SJCRH30 (cell line): ENCODE results near the gene CTPS2. TPM values are rescaled to one million over a fixed set of nuclear protein-coding genes. Genes with fewer than 3 reads are reported as not detected.

Source experiments
- DNase-seq, 2 experiments: peaks; one replicate each; pipeline ENCODE4 v3.0.0-alpha.2; 2015 to 2020
- H3K27ac ChIP-seq: fragments of 250-450 bp; sonication (Bioruptor Pico); 2 replicates; pipeline ENCODE4 v1.5.1; 2020; ENCODE audit warnings: mild to moderate bottlenecking, moderate library complexity
- H3K27me3 ChIP-seq: fragments of 250-450 bp; sonication (Bioruptor Pico); 2 replicates; pipeline ENCODE4 v1.5.1; 2020; ENCODE audit warnings: mild to moderate bottlenecking, moderate library complexity
- H3K36me3 ChIP-seq: fragments of 250-450 bp; sonication (Bioruptor Pico); 2 replicates; pipeline ENCODE4 v1.5.1; 2020; ENCODE audit warnings: mild to moderate bottlenecking, moderate library complexity
- H3K4me1 ChIP-seq: fragments of 250-450 bp; sonication (Bioruptor Pico); 2 replicates; pipeline ENCODE4 v1.5.1; 2020; ENCODE audit warnings: mild to moderate bottlenecking, moderate library complexity
- H3K4me3 ChIP-seq: fragments of 250-450 bp; sonication (Bioruptor Pico); 2 replicates; pipeline ENCODE4 v1.5.1; 2020; ENCODE audit warnings: mild to moderate bottlenecking, moderate library complexity
- H3K9me3 ChIP-seq: fragments of 250-450 bp; sonication (Bioruptor Pico); replicated peaks from 2 replicates; pipeline ENCODE4 v1.5.1; 2020; ENCODE audit warnings: mild to moderate bottlenecking, moderate library complexity
- total RNA-seq: library from RNA; depleted of rRNA; stranded (reverse); fragments of >200 nt; shearing (Covaris generic); gene quantifications from 2 replicates; pipeline ENCODE4 v1.2.3, GENCODE V29; 2014; rRNA removed

CTPS2 gene
- total RNA-seq, 1 experiment from 2014 or later: 41.3 TPM

DNA sequence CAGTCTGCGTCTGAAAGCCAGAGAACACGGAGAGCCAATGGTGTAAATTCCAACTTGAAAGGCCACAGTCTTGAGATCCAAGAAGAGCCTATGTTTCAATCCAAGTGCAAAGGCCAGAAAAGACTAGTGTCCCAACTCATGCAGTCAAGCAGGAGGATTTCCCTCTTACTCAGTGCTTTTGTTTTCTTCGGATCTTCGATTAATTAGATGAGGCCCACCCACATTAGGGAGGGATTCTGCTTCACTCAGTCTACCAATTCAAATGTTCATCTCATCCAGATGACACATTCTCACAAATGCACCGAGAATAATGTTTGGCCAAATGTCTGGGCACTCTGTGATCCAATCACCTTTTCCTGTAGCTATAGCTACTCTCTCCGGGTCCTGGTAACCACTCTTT lies 154.0 kb downstream of the CTPS2 start:
- H3K9me3 ChIP-seq: no peaks in the 10 kb centered on the region
- DNase-seq: no peak
- H3K4me3 ChIP-seq: no peak overlapping the region
- no peaks in the 10 kb centered on the region for H3K27me3 ChIP-seq
- H3K36me3 ChIP-seq: no peaks in the 10 kb centered on the region
- no peak overlapping the region for H3K27ac ChIP-seq
- H3K4me1 ChIP-seq: no peaks in the 10 kb centered on the region

DNA sequence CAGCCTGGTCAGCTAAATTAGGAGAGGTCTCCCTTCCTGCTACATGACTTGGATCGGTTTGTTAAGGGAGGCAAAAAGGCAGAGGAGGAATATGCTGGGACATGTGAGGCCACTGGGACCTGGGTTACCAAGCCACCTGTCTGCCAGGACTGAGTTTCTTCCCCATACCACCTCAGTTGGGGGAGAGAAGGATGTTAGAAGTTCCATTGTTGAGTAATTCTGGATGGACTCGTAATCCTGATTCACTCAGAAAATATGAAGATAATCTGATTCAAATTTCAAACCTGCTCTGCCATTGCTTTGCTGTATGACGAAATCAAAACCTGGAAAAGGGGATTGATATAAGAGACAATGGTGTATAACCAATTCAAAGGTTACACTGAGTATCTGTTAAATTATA lies 159.9 kb downstream of the CTPS2 start:
- Histone ChIP-seq H3K27ac (no peak overlapping the region), H3K27me3 (no peaks in the 10 kb centered on the region), H3K9me3 (no peaks in the 10 kb centered on the region), H3K4me1 (no peaks in the 10 kb centered on the region), H3K4me3 (no peak overlapping the region), H3K36me3 (no peaks in the 10 kb centered on the region)
- DNase-seq: no peak

DNA sequence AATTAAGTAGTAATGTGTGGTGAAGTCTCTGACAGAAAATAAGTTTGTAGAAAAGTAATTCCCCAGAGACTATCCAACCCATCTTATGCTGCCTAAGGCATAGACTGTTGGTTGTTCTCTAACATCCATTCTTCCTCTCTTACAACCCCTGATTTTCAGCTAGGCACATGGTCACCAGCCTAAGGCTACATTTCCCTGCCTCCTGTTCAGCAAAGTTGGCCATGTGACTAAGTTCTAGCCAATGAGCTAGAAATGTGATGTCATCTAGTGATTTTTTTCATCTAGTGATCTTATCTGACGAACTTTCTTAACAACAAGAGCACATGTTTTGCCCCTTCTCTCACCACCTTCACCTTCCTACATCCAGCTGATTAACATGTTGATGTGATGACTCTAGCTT lies 164.8 kb downstream of the CTPS2 start:
- H3K4me3 ChIP-seq: no peak overlapping the region
- no peaks in the 10 kb centered on the region for H3K36me3 ChIP-seq
- no peaks in the 10 kb centered on the region for H3K4me1 ChIP-seq
- no peaks in the 10 kb centered on the region for H3K27me3 ChIP-seq
- no peaks in the 10 kb centered on the region for H3K9me3 ChIP-seq
- H3K27ac ChIP-seq: no peak overlapping the region
- DNase-seq: peak in 1 of 2 experiments; percentile 3

DNA sequence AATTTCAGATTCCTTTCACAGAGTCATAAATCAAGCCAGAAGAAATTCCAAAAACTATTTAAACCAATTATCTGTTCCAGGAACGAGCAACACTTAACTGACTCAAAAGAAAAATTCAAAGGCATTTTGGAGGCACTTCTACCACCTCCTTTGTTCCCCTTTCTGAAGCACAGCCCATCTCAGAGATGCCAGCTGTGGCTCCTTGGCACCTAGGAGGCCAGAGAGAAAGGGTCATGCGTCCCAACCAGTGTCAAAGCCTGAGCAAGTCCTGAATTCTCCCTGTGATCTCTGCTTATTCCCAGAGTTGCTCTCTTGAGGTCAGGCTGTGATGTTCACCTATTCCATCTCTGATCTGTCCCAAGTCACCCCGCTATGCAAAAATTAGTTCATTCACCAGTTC lies 167.5 kb downstream of the CTPS2 start:
- Histone ChIP-seq H3K36me3 (no peaks in the 10 kb centered on the region), H3K4me1 (no peaks in the 10 kb centered on the region), H3K27me3 (no peaks in the 10 kb centered on the region), H3K27ac (no peak overlapping the region), H3K4me3 (no peak overlapping the region), H3K9me3 (no peaks in the 10 kb centered on the region)
- DNase-seq: no peak

Other genes with a start within 250 kb of the CTPS2 start
- not detected in 2 replicates for gene S100G, start 62.5 kb downstream of the CTPS2 start, total RNA-seq
- gene SYAP1, start 6.9 kb upstream of the CTPS2 start, total RNA-seq: 48.8 and 49.8 TPM in 2 replicates
- gene TXLNG, start 73.8 kb upstream of the CTPS2 start, total RNA-seq: 33.8 and 39.2 TPM in 2 replicates
- 282 and 303 TPM in 2 replicates for gene RBBP7, start 157.7 kb upstream of the CTPS2 start, total RNA-seq
- gene REPS2, start 234.0 kb upstream of the CTPS2 start, total RNA-seq: 1.7 and 1.8 TPM in 2 replicates